ENCODE results near the gene VPREB1. TPM values are rescaled to one million over a fixed set of nuclear protein-coding genes. Genes with fewer than 3 reads are reported as not detected.
A peak's percentile ranks its signal among the peaks of the same experiment; 100 is the strongest.

The VPREB1 gene, protein sequence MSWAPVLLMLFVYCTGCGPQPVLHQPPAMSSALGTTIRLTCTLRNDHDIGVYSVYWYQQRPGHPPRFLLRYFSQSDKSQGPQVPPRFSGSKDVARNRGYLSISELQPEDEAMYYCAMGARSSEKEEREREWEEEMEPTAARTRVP
- total RNA-seq (not detected), polyA plus RNA-seq (not detected)
- long read RNA-seq, donor 1 = 0 reads
- long read RNA-seq, donor 2 = 0 reads

DNA sequence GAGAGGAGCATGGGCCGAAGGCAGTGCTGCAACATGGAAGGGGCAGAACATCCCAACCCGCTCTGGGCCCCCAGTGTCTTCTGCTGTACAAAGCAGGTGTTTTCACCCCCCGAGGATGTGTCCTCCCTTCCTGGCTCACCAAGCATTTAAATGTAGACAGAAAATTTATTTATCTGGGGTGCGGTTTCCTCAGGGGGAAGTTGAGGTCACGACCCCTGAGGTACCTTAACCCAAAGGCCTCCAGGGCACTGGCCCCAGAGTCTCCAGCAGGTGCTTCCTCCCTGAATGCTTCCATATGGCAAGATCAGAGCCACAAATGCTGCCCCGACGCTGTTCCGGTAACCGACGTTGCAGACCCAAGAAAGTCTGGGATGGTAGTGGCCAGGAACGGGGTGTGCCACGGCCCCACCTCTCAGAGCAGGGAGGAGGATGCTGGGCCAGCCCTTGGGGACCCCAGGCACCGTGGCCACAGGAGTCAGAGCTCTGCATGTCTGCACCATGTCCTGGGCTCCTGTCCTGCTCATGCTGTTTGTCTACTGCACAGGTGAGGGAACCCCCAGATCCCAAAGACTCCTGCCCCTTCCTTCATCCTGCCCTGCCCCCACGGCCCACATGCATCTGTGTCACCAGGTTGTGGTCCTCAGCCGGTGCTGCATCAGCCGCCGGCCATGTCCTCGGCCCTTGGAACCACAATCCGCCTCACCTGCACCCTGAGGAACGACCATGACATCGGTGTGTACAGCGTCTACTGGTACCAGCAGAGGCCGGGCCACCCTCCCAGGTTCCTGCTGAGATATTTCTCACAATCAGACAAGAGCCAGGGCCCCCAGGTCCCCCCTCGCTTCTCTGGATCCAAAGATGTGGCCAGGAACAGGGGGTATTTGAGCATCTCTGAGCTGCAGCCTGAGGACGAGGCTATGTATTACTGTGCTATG is at the start of gene VPREB1:
Gene VPREB1, plus strand, starts transcription at position 471 of the 935 bp plus-strand sequence. Its CDS starts 28 bp downstream, at position 499.
- ATAC-seq (ENCODE audit: low FRiP score) (peak; percentile 23), DNase-seq (no peak)
- no peaks in the 10 kb centered on the region for H3K36me3 ChIP-seq (ENCODE audit: control insufficient read depth in 1 of 2, insufficient read depth in 2 of 2, low read length in 1 of 2)
- WGBS, 2 donors = 62 to 66% methylated on average over 25 of the region's 25 CpGs
- intact Hi-C loops (cut with DNase I) = no loop called here
- H3K4me1 ChIP-seq (ENCODE audit: control insufficient read depth in 1 of 2, insufficient read depth in 2 of 2, low read length in 2 of 2) = no peaks in the 10 kb centered on the region
- H3K9me3 ChIP-seq (ENCODE audit: control insufficient read depth, low read length) = no peaks in the 10 kb centered on the region
- H3K4me3 ChIP-seq (ENCODE audit: low read length in 2 of 2) = no peak within 1 kb of the TSS
- H3K27me3 ChIP-seq (ENCODE audit: control insufficient read depth in 1 of 2, insufficient read depth in 2 of 2, low read length in 1 of 2) = no peaks in the 10 kb centered on the region
- H3K27ac ChIP-seq (ENCODE audit: low read depth in 1 of 2, low read length in 2 of 2) = no peak within 1 kb of the TSS

DNA sequence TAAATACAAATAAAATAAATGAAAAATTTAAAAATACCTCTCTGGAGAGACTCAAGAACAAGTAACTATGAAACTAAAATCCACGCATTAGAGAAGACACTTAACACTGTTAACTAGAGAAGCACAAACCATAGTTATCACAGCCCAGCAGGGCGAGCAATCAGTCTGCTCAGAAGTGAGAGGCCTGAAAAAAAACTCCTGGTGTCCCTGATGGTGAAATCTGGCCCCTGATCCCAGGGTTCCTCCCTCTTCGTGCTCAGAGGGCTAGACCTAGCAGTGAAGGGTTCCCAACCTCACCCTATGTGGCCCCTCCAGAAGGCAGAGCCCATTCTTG is 49.7 kb upstream of the VPREB1 start:
- no peak for DNase-seq
- no peak overlapping the region for H3K4me3 ChIP-seq (ENCODE audit: low read length in 2 of 2)
- ATAC-seq (ENCODE audit: low FRiP score) = no peak
- no peaks in the 10 kb centered on the region for H3K4me1 ChIP-seq (ENCODE audit: control insufficient read depth in 1 of 2, insufficient read depth in 2 of 2, low read length in 2 of 2)
- H3K27ac ChIP-seq (ENCODE audit: low read depth in 1 of 2, low read length in 2 of 2) = no peak overlapping the region
- no peaks in the 10 kb centered on the region for H3K36me3 ChIP-seq (ENCODE audit: control insufficient read depth in 1 of 2, insufficient read depth in 2 of 2, low read length in 1 of 2)
- no peaks in the 10 kb centered on the region for H3K27me3 ChIP-seq (ENCODE audit: control insufficient read depth in 1 of 2, insufficient read depth in 2 of 2, low read length in 1 of 2)
- intact Hi-C loops (cut with DNase I) = no loop called here
- 29 to 31% methylated on average over 3 of the region's 3 CpGs for WGBS, 2 donors
- no peaks in the 10 kb centered on the region for H3K9me3 ChIP-seq (ENCODE audit: control insufficient read depth, low read length)

DNA sequence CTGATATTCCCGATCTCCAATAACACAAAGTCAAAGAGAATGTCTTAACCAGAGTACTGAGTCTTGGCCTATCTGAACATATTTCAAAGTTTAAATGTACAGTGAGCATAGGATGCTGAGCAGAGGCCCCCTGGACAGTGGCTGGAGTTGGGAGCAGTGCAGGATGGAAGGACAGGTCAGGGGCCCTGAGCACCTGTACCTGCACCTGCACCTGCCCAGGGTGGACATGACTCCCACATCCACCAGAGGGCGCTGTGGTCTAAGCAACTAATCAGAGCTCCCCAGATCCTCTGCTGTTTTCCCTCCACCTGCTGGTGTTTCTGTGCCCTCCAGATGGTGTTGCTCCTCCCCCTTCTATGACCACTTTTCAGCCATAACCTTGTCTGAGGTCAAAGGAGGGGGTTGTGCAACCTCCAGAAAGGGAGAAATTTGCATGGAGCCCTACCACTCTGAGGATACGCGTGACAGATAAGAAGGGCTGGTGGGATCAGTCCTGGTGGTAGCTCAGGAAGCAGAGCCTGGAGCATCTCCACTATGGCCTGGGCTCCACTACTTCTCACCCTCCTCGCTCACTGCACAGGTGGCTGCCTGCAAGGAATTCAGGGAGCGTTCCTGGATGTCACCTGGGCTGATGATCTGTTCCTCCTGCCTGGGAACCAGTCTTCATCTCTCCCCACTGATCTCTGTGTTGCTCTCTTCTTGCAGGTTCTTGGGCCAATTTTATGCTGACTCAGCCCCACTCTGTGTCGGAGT is 49.1 kb upstream of the VPREB1 start:
- Histone ChIP-seq H3K27me3 (ENCODE audit: control insufficient read depth in 1 of 2, insufficient read depth in 2 of 2, low read length in 1 of 2) (no peaks in the 10 kb centered on the region), H3K4me1 (ENCODE audit: control insufficient read depth in 1 of 2, insufficient read depth in 2 of 2, low read length in 2 of 2) (no peaks in the 10 kb centered on the region), H3K36me3 (ENCODE audit: control insufficient read depth in 1 of 2, insufficient read depth in 2 of 2, low read length in 1 of 2) (no peaks in the 10 kb centered on the region), H3K4me3 (ENCODE audit: low read length in 2 of 2) (no peak overlapping the region), H3K9me3 (ENCODE audit: control insufficient read depth, low read length) (no peaks in the 10 kb centered on the region), H3K27ac (ENCODE audit: low read depth in 1 of 2, low read length in 2 of 2) (no peak overlapping the region)
- DNase-seq (peak in 1 of 2 donors; percentile 65), ATAC-seq (ENCODE audit: low FRiP score) (no peak)
- 55 to 57% methylated on average over 7 of the region's 7 CpGs for WGBS, 2 donors
- intact Hi-C loops (cut with DNase I) = no loop called here

DNA sequence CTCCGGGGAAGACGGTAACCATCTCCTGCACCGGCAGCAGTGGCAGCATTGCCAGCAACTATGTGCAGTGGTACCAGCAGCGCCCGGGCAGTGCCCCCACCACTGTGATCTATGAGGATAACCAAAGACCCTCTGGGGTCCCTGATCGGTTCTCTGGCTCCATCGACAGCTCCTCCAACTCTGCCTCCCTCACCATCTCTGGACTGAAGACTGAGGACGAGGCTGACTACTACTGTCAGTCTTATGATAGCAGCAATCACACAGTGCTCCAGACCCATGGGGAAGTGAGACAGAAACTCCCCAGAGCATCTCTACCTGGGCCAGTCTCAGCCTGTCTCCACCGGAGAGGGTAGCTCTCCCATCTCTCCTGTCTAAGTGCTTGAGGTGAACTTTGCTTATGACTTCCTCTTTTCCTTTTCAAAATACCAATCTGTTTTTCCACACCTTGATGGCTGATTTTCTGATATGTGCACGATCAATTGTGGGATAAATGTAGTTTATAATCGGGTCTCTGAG is 48.5 kb upstream of the VPREB1 start:
- WGBS, 2 donors = 68 to 78% methylated on average over 11 of the region's 11 CpGs
- Histone ChIP-seq H3K36me3 (ENCODE audit: control insufficient read depth in 1 of 2, insufficient read depth in 2 of 2, low read length in 1 of 2) (no peaks in the 10 kb centered on the region), H3K27me3 (ENCODE audit: control insufficient read depth in 1 of 2, insufficient read depth in 2 of 2, low read length in 1 of 2) (no peaks in the 10 kb centered on the region), H3K4me3 (ENCODE audit: low read length in 2 of 2) (no peak overlapping the region), H3K27ac (ENCODE audit: low read depth in 1 of 2, low read length in 2 of 2) (no peak overlapping the region), H3K9me3 (ENCODE audit: control insufficient read depth, low read length) (no peaks in the 10 kb centered on the region), H3K4me1 (ENCODE audit: control insufficient read depth in 1 of 2, insufficient read depth in 2 of 2, low read length in 2 of 2) (no peaks in the 10 kb centered on the region)
- ATAC-seq (ENCODE audit: low FRiP score) (no peak), DNase-seq (no peak)
- intact Hi-C loops (cut with DNase I) = no loop called here

DNA sequence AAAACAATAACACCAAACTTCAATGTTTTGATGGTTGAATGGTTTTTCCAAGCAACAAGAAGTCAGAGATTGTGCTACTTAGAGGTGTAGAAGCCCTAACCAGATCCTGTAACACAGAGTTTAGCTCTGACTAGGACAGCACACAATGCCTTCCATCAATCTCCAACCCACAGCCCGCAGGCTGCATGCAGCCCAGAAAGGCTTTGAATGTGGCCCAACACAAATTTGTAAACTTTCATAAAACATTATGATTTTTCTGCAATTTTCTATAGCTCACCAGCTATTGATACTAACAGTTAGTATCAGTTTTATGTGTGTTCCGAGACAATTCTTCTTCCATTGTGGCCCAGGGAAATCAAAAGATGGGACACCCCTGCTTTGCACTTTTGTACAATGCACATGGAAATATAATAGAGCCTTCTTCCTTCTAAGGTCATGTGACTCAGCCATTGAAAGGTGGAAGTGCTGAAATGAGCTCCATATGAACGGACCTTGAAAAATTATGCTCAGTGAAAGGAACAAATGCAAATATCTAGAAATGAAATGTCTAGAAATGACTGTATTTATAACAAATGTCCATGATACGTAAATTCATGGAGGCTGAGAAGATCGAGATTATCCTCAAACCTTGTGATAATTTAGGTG is 47.6 kb upstream of the VPREB1 start:
- 58 to 62% methylated on average over 5 of the region's 5 CpGs for WGBS, 2 donors
- H3K27ac ChIP-seq (ENCODE audit: low read depth in 1 of 2, low read length in 2 of 2) = no peak overlapping the region
- ATAC-seq (ENCODE audit: low FRiP score) (no peak), DNase-seq (no peak)
- H3K4me1 ChIP-seq (ENCODE audit: control insufficient read depth in 1 of 2, insufficient read depth in 2 of 2, low read length in 2 of 2) = no peaks in the 10 kb centered on the region
- H3K36me3 ChIP-seq (ENCODE audit: control insufficient read depth in 1 of 2, insufficient read depth in 2 of 2, low read length in 1 of 2) = no peaks in the 10 kb centered on the region
- intact Hi-C loops (cut with DNase I) = no loop called here
- H3K9me3 ChIP-seq (ENCODE audit: control insufficient read depth, low read length) = no peaks in the 10 kb centered on the region
- H3K27me3 ChIP-seq (ENCODE audit: control insufficient read depth in 1 of 2, insufficient read depth in 2 of 2, low read length in 1 of 2) = no peaks in the 10 kb centered on the region
- H3K4me3 ChIP-seq (ENCODE audit: low read length in 2 of 2) = no peak overlapping the region

DNA sequence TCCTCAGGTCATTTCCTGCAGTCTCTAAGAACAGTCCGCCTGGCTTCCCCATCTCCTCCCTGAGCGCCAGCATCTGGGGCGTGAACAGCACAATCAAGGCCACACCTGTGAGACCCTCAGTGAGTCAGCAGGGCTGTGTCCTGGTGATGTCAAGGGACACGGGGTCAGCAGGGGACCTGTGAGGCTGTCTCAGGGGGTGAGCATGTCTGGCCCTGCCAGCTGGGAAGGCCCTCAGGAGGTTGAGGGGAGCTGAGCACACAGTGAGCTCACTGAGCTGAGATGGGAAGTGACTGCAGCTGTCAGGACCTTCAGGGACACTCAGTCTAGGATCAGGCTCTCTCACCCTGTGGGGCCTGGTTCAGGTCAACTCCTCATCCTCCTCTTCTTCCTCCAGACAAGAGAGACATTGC is 46.6 kb upstream of the VPREB1 start:
- Histone ChIP-seq H3K4me3 (ENCODE audit: low read length in 2 of 2) (no peak overlapping the region), H3K4me1 (ENCODE audit: control insufficient read depth in 1 of 2, insufficient read depth in 2 of 2, low read length in 2 of 2) (no peaks in the 10 kb centered on the region), H3K36me3 (ENCODE audit: control insufficient read depth in 1 of 2, insufficient read depth in 2 of 2, low read length in 1 of 2) (no peaks in the 10 kb centered on the region), H3K9me3 (ENCODE audit: control insufficient read depth, low read length) (no peaks in the 10 kb centered on the region), H3K27ac (ENCODE audit: low read depth in 1 of 2, low read length in 2 of 2) (no peak overlapping the region), H3K27me3 (ENCODE audit: control insufficient read depth in 1 of 2, insufficient read depth in 2 of 2, low read length in 1 of 2) (no peaks in the 10 kb centered on the region)
- DNase-seq (no peak), ATAC-seq (ENCODE audit: low FRiP score) (no peak)
- 74 to 77% methylated on average over 4 of the region's 4 CpGs for WGBS, 2 donors
- intact Hi-C loops (cut with DNase I) = no loop called here

DNA sequence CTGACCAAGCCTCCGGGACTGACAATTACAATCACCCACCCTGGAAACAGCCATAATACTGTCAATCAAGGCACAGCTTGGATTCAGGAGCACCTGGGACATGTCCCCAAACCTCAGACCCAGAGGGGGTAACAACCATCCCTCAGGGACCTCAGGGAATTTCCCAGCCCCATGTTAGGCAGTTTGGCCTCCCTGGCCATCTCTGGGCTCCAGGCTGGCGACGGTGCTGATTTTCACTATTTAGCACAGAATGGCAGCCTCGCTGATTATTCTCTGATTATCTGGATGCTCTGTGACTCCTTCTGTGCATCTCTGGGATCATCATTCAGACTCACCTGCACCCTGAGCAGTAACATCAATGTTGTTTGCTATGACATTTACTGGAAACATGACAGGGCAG is 45.8 kb upstream of the VPREB1 start:
- Histone ChIP-seq H3K27ac (ENCODE audit: low read depth in 1 of 2, low read length in 2 of 2) (no peak overlapping the region), H3K4me1 (ENCODE audit: control insufficient read depth in 1 of 2, insufficient read depth in 2 of 2, low read length in 2 of 2) (no peaks in the 10 kb centered on the region), H3K9me3 (ENCODE audit: control insufficient read depth, low read length) (no peaks in the 10 kb centered on the region), H3K27me3 (ENCODE audit: control insufficient read depth in 1 of 2, insufficient read depth in 2 of 2, low read length in 1 of 2) (no peaks in the 10 kb centered on the region), H3K36me3 (ENCODE audit: control insufficient read depth in 1 of 2, insufficient read depth in 2 of 2, low read length in 1 of 2) (no peaks in the 10 kb centered on the region), H3K4me3 (ENCODE audit: low read length in 2 of 2) (no peak overlapping the region)
- WGBS, 2 donors = 57 to 63% methylated on average over 4 of the region's 4 CpGs
- intact Hi-C loops (cut with DNase I) = no loop called here
- DNase-seq = no peak
- ATAC-seq (ENCODE audit: low FRiP score) = no peak

DNA sequence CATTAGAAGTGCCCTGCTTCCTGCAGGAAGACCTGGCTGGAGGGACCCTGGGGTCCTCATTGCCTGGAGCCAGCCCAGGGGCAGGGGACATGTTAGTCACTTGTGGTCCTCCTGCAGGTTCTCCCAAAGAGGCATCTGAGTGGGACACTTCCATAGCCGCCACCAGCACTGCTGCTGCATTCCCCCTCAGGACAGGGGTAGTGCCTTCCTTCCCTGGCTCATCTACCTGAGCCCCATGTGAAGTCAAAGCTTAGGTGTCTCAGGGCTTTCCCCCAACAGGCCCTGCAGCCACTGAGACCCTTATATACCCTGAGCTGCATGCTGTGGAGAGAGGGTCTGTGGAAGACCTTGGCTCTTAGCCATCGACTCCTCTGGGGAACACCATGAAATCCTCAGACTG is 45.0 kb upstream of the VPREB1 start:
- ATAC-seq (ENCODE audit: low FRiP score) = no peak
- no peak for DNase-seq
- H3K4me1 ChIP-seq (ENCODE audit: control insufficient read depth in 1 of 2, insufficient read depth in 2 of 2, low read length in 2 of 2) = no peaks in the 10 kb centered on the region
- H3K9me3 ChIP-seq (ENCODE audit: control insufficient read depth, low read length) = no peaks in the 10 kb centered on the region
- intact Hi-C loops (cut with DNase I) = no loop called here
- no peak overlapping the region for H3K4me3 ChIP-seq (ENCODE audit: low read length in 2 of 2)
- 71 to 74% methylated on average over 2 of the region's 2 CpGs for WGBS, 2 donors
- no peaks in the 10 kb centered on the region for H3K27me3 ChIP-seq (ENCODE audit: control insufficient read depth in 1 of 2, insufficient read depth in 2 of 2, low read length in 1 of 2)
- no peaks in the 10 kb centered on the region for H3K36me3 ChIP-seq (ENCODE audit: control insufficient read depth in 1 of 2, insufficient read depth in 2 of 2, low read length in 1 of 2)
- H3K27ac ChIP-seq (ENCODE audit: low read depth in 1 of 2, low read length in 2 of 2) = no peak overlapping the region
